Colonic mucosa (tissue), 4 donors: ENCODE data around the gene DMD. TPM values are rescaled to one million over a fixed set of nuclear protein-coding genes. Genes with fewer than 3 reads are reported as not detected.

ENCODE experiments used
- DNase-seq: peaks from one replicate; pipeline ENCODE4 v3.0.0-alpha.2; 2020
- H3K27ac ChIP-seq: fragments of 200-600 bp; one replicate; pipeline ENCODE4 v1.8.0; 2021
- H3K27me3 ChIP-seq: fragments of 200-600 bp; one replicate; pipeline ENCODE4 v1.8.0; 2021
- H3K36me3 ChIP-seq: fragments of 200-600 bp; one replicate; pipeline ENCODE4 v1.8.0; 2021
- H3K4me1 ChIP-seq: fragments of 200-600 bp; one replicate; pipeline ENCODE4 v1.8.0; 2021; ENCODE audit warnings: mild to moderate bottlenecking
- H3K4me3 ChIP-seq: fragments of 200-600 bp; one replicate; pipeline ENCODE4 v1.8.0; 2021
- H3K9ac ChIP-seq, 2 donors: one replicate each; pipeline ENCODE4 v1.7.0; 2013; ENCODE audit warnings: control low read depth in 2 of 2, low read depth in 2 of 2, low read length in 2 of 2
- H3K9me3 ChIP-seq: fragments of 200-600 bp; one replicate; pipeline ENCODE4 v1.8.0; 2021
- intact Hi-C: fragments of 100-400 bp; cut with DNase I; formaldehyde crosslinking; loops from one replicate; pipeline ENCODE4 v1.14.1; 2022
- total RNA-seq, 2 donors: library from RNA; stranded (reverse); fragmentation: NEBNext Ultra II Directional in 1 of 2; extraction: Animal tissue kit (Norgen Biotek cat#: 25700) in 1 of 2; gene quantifications; one replicate each; pipeline ENCODE4 v1.2.1, GENCODE V29; 2021
- TF ChIP-seq, protein P1 (sequence below): fragments of 200-600 bp; IDR thresholded peaks from one replicate; pipeline ENCODE4 v1.8.0; 2022; ENCODE audit warnings: antibody characterized with exemption, mild to moderate bottlenecking
- donor health status: healthy.
- donor health status: DM: no; HTN: no; CAD: no.
- donor health status: DM: no; HTN: no; CAD: no.

DMD gene
- total RNA-seq, 2 donors from 2014 or later, result 7.3 to 24.5 TPM

DNA sequence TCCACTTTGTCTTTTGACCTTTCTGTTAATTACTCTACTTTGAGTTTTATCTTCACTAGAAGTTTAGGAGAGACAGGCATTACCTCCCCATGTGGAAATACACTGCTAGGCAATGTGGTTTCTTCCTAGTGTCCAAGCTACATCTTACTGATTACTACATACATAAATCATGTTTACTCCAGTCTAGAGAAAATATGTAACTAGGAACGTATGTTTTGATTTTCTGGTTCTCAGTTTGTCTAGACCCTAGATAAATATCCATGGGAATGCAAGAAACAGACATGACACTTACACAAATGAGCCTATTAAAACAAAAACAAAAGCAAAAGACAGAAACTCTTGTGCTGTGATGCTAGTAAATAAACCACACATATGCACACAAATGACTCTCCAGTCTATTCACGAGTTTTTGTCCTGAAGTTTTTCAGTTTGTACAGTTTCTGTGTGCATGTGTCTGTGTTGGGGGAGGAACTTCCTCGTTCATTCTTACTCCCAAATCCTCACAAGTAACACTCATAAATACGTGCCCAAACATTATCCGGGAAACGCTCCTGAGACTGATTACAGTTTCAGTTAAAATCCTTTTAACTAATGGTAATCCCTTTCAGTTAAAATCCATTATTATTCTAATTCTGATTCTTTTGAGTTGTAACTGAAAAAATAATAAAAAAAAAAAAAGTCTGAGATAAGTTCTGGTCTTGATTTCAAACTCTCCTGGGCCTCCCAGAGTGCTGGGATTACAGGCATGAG, 1856.0 kb downstream of the DMD start:
- Histone ChIP-seq H3K4me3 (no peak overlapping the region), H3K36me3 (no peaks in the 10 kb centered on the region), H3K9me3 (no peaks in the 10 kb centered on the region), H3K4me1 (no peaks in the 10 kb centered on the region), H3K27me3 (no peaks in the 10 kb centered on the region), H3K9ac (no peak overlapping the region), H3K27ac (no peak overlapping the region)
- DNase-seq, result no peak
- TF ChIP-seq, protein P1, sequence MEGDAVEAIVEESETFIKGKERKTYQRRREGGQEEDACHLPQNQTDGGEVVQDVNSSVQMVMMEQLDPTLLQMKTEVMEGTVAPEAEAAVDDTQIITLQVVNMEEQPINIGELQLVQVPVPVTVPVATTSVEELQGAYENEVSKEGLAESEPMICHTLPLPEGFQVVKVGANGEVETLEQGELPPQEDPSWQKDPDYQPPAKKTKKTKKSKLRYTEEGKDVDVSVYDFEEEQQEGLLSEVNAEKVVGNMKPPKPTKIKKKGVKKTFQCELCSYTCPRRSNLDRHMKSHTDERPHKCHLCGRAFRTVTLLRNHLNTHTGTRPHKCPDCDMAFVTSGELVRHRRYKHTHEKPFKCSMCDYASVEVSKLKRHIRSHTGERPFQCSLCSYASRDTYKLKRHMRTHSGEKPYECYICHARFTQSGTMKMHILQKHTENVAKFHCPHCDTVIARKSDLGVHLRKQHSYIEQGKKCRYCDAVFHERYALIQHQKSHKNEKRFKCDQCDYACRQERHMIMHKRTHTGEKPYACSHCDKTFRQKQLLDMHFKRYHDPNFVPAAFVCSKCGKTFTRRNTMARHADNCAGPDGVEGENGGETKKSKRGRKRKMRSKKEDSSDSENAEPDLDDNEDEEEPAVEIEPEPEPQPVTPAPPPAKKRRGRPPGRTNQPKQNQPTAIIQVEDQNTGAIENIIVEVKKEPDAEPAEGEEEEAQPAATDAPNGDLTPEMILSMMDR, result no peak
- intact Hi-C loops, result no loop called here

DNA sequence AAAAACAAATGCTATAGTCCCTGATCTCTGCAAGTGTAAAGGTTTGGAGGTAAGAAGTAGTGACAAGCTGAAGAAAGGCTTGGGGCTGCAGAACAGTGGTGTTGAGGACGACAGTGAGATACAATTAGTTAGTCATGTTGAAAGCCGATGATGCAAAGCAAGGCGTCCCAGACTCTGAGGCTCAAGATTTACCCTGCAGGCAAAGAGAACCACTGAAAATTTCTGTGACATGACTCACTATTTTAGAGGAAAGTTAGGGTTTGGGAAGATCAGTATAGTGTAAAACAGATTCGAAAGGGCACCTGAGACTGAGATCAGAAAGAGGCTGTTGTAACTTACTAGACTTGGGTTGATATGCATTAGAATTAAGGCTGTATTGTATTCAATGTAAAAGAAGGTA, 1858.3 kb downstream of the DMD start:
- DNase-seq, result no peak
- Histone ChIP-seq H3K4me3 (no peak overlapping the region), H3K27me3 (no peaks in the 10 kb centered on the region), H3K36me3 (no peaks in the 10 kb centered on the region), H3K27ac (no peak overlapping the region), H3K9me3 (no peaks in the 10 kb centered on the region), H3K4me1 (no peaks in the 10 kb centered on the region), H3K9ac (no peak overlapping the region)
- TF ChIP-seq, protein P1, result no peak
- intact Hi-C loops, result no loop called here

DNA sequence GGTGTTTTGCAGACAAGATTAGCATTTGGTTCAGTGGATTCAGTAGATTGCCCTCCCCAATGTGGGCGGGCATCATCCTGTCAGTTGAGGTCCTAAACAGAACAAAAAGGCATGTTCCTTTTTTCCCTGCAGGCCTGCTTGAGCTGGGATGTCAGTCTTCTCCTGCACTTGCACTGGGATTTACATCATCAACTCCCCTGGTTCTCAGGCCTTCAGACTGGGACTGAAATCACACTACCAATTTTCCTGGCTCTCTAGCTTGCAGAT, 1860.6 kb downstream of the DMD start:
- Histone ChIP-seq H3K4me1 (no peaks in the 10 kb centered on the region), H3K9me3 (no peaks in the 10 kb centered on the region), H3K27ac (no peak overlapping the region), H3K36me3 (no peaks in the 10 kb centered on the region), H3K4me3 (no peak overlapping the region), H3K27me3 (no peaks in the 10 kb centered on the region), H3K9ac (no peak overlapping the region)
- TF ChIP-seq, protein P1, result no peak
- no peak for DNase-seq
- intact Hi-C loops, result no loop called here

DNA sequence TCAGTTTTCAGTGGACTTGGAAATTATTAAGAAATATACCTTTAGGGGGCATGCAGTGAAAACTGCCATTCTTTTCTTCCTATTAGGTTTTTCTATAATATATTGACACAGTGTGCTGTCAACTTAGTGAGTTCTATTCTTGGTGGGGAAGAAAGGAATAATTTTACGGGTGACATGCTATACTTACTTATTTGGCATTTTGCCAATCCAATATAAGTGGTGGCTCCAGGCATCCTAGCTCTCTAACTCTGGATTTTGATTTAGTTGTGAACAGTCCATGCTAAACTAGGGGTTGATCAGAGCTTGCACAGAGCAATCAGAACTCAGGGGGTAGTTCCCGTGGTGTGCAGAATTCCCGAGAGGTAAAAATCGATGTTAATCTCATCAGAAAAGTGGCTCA, 1861.8 kb downstream of the DMD start:
- Histone ChIP-seq H3K4me3 (no peak overlapping the region), H3K27ac (no peak overlapping the region), H3K9ac (no peak overlapping the region), H3K9me3 (no peaks in the 10 kb centered on the region), H3K27me3 (no peaks in the 10 kb centered on the region), H3K36me3 (no peaks in the 10 kb centered on the region), H3K4me1 (no peaks in the 10 kb centered on the region)
- intact Hi-C loops, result no loop called here
- no peak for DNase-seq
- TF ChIP-seq, protein P1, result no peak

DNA sequence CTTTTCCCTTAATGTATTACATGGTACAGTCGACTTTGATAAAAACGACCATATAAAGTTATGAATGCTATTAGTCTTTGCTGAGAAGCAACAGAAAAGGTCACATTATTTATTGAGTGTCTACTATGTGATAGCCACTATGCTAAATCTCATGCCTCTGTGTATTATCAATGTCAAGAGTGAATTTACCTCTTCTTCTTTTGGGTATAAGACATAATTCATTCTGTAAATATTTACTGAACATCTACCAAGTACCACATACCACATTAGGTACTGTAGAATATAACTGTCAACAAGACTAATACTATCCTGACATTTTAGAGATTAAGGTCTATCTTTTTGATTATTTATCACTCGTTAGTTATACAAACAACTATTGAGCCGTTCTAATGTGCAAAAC, 1870.8 kb downstream of the DMD start:
- H3K27me3 ChIP-seq, result no peaks in the 10 kb centered on the region
- TF ChIP-seq, protein P1, result no peak
- no peaks in the 10 kb centered on the region for H3K9me3 ChIP-seq
- H3K36me3 ChIP-seq, result no peaks in the 10 kb centered on the region
- no peaks in the 10 kb centered on the region for H3K4me1 ChIP-seq
- intact Hi-C loops, result no loop called here
- no peak for DNase-seq
- H3K27ac ChIP-seq, result no peak overlapping the region
- no peak overlapping the region for H3K4me3 ChIP-seq
- no peak overlapping the region for H3K9ac ChIP-seq

DNA sequence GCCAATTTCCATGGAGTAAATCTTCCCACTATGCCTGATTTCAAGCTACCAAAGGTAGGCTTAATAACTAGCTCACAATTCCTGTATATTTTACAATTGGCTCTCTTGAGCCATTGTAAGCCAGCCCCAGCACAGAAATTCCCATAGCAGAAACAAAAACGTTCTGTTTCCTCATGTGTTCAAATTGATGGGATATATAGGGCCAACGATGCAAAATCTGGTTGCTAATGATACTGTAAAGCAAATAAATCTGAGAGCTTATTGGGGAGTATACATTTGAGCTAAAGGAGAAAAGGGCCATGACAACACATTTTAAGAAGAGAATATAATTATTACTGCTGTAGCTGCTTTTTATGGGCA, 1872.4 kb downstream of the DMD start:
- no peak overlapping the region for H3K9ac ChIP-seq
- intact Hi-C loops, result no loop called here
- no peak for DNase-seq
- no peak overlapping the region for H3K27ac ChIP-seq
- TF ChIP-seq, protein P1, result no peak
- no peaks in the 10 kb centered on the region for H3K9me3 ChIP-seq
- no peaks in the 10 kb centered on the region for H3K36me3 ChIP-seq
- no peaks in the 10 kb centered on the region for H3K27me3 ChIP-seq
- no peak overlapping the region for H3K4me3 ChIP-seq
- no peaks in the 10 kb centered on the region for H3K4me1 ChIP-seq
